Hypothalamus (tissue), 51 donors: ENCODE results near the gene SIX2.
"Not testable (repeated sequence)": the region's sequence is repeated elsewhere in the genome, so short reads cannot be mapped to it uniquely, and the experiment has no call there.

Source experiments
- DNase-seq, 51 donors: peaks; one replicate each; lab custom pipeline; 2025; lab: John Stamatoyannopoulos, UW

The SIX2 gene

DNA sequence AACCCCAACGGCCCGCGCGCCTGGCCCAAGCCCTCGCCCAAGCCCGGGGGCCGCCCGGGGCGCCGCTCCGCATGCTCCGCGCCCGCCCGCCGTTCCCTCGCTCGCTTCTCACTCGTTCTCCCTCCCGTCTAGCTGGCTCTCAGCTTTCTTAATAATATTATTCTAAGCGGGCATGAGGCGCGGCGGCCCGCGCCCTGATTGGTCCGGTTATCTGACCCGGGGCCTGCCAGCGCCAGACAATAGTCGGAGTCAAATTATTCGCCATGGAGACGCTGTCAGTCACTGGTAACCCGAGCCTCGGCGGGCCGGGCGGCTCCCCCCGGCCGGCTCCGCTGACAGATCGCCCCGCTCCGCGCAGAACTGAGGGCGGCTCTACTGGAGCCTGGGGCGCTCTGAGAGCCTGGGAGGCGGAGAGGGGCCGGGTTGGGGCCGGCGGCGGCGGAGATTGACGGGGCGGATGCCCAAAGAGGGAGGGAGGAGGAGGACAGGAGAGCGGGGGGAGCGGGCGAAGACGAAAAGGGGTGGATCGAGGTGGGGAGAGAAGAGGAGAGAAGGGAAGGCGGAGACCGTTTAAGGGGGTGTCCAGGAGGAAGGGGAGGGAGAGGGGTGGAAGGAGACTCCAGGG lies at the start of gene SIX2:
TSS of gene SIX2 (minus strand) at position 150 of the 625 bp plus-strand sequence. CDS start 342 bp downstream, outside the sequence.
- DNase-seq: peak in 22 of 51 donors; percentile 4 to 76 (median 36)

DNA sequence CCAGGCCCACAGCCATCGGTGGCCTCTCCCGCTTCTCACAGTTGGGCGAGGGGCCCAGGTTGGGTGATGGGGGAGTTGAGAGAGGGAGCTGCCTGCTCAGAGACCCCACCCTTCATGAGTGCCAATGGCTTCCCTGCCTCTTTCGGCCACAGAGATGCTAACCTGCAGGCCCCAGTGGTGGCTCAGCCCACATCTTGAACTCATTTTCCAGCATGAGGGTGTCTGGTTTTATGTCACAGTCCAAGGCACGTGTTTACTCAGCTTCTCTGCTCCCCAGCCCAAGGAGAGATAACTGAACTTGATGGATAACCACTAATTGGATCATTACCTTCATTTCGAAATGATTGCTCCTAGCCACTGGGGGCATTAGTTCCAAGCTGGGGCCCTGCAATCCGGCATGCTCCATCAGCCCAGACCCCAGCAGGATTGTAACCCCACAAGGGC lies 45.9 kb upstream of the SIX2 start:
- no peak for DNase-seq

DNA sequence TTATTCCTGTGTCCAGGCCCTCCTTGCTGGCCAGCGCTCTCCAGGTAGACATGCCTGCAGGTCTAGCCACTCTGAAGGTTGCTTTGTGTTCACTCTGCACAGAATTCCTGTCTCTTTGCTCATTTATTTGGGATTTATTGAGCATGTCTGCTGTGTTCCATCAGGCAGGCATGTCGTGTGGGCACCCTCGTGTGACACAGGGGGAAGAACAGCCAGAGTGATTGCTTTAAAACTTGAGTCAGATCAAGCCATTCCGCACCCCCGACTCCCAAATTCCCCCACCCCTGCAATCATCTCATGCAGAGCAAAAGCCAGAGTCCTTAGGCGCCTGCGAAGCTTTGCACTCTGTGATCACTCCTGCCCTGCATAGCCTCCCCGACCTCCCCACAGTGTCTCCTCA lies 44.7 kb upstream of the SIX2 start:
- DNase-seq: no peak

GRCh38 chr2:45052388-45052928 lies 43.2 kb upstream of the SIX2 start:
- no peak for DNase-seq

DNA sequence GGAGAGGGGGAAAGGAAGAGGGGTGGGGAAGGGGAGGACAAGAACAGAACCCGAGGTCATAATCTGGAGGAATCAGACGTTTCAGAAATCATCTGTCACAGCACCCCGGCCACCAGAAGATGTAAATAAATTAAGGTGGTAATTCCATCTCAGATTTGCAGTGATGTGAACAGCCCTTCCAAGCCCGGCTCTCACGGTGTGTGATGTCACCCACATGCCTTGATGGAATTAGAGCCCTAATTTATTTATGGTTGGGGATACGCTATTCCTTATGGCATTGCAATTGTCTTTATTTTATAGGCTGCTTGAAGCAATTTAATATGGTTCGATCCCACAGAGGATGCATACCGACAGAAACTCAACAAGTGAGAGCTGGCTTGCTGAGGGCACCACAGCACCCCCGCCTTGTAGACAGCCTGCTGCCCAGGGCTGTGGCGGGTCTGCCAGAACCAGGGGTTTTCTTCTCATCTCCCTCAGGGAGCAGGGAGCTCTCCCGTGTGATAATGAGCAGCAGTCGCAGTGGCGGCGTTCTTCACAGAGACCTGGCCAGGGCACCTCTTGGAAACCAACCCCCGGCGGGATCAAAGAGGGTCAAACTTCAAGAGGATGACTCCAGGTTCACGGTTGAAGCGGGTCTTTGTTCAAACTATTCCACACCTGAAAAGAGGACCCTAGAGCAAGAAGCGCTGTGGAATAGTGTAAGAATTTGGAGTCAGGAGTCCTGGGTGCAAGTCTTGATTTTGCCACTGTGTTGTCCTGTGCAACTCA lies 40.5 kb upstream of the SIX2 start:
- DNase-seq: no peak

GRCh38 chr2:45047301-45047700 lies 38.0 kb upstream of the SIX2 start:
- DNase-seq: no peak

- DNase-seq: no peak
Measured at GRCh38 chr2:45046786-45047185, 37.5 kb upstream of the SIX2 start.

DNA sequence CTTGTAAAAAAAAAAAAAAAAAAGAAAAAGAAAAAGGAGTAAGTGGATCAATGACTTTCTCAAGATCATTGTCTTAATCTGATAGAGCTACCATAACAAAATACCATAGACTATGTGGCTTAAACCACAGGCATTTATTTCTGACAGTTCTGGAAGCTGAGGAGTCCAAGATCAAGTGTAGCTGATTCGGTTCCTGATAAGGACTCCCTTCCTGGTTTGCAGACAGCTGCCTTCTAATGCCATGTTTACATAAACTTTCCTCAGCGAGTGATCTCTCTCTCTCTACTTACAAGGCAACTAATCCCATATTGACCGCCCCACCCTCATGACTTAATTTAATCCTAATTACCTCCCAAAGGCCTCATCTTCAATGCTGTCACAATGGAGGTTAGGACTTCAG lies 36.5 kb upstream of the SIX2 start:
- DNase-seq: no peak

DNA sequence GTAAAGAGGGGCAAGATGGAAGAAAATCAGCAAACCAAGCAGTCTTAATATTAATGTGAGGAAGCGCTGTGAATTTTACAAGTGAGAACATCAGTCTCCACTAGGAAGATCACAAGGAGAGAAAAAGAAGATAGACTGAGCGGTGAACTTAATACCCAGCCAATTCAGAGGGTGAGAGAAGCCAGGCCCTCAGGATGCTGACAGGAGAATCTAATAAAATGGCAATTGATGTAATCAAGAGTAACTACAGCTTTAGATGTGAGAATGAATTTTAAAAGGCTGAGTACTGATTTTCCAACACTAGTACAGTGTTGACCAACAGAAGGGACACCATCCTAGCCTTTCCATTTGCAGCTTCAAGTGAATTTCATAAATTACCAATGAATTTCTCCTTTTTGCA lies 35.7 kb upstream of the SIX2 start:
- no peak for DNase-seq

DNA sequence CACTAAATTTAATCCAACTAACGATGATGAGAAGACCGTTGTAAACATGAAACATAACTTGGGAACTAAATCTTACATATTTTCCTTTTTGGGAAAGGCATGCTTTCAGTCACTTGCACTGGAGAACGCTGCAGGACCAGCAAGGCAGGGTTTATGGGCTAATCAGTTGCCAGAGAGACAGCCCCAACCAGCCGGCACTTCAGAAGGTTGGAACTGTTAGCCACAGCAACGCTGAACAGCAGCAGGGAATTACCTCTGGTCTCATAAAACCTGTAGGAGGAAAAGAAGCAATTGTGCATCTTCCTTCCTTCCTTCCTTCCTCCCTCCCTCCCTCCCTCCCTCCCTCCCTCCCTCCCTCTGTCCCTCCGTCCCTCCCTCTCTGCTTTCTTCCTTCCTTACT lies 33.9 kb upstream of the SIX2 start:
- DNase-seq: no peak

DNA sequence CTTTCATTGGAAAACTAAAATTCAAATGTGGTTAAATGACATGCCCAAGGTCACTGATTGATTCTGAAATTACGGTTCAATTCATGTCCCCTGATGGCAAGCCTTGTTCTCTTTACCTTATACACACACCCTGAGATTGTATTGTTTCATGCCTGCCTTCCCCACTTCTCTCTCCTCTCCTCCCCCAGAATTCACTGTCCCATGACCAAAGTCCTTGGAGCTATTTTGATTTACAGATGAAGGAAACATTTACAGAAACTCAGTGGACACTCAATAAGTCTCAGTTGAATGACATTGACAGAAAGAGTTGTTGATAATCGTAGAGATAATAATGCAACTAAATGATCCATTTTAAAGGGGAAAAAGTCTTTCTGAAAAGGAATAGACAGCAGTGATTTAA lies 33.1 kb upstream of the SIX2 start:
- DNase-seq: no peak

DNA sequence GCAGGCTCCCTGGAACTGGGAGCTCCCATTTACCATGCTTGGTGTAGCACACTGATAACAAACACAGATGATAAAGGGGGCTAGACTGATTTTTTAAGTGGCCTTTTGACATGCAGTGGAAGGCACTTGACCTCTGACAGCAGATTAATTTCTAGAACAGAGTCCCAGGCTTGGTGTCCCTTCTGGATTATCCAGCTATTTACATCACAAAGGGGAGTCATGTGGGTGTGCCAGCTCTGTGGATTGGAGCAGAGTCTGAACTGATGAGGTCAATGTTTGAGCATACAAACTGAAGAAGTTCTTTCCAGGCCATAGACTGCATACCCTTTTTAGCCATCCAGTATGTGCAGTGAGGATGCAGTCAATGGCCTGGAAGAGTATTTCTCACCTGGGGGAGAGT lies 31.5 kb upstream of the SIX2 start:
- no peak for DNase-seq

DNA sequence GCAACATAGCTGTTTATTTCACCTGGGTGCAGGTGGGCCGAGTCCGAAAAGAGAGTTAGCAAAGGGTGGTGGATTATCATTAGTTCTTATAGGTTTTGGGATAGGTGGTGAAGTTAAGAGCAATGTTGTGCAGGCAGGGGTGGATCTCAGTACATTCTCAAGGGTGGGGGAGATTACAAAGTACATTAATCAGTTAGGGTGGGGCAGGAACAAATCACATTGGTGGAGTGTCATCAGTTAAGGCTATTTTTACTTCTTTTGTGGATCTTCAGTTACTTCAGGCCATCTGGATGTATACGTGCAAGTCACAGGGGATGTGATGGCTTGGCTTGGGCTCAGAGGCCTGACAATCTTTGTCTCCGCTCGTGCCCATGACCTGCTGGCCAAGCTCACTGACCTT lies 30.6 kb upstream of the SIX2 start:
- DNase-seq: not testable (repeated sequence)

DNA sequence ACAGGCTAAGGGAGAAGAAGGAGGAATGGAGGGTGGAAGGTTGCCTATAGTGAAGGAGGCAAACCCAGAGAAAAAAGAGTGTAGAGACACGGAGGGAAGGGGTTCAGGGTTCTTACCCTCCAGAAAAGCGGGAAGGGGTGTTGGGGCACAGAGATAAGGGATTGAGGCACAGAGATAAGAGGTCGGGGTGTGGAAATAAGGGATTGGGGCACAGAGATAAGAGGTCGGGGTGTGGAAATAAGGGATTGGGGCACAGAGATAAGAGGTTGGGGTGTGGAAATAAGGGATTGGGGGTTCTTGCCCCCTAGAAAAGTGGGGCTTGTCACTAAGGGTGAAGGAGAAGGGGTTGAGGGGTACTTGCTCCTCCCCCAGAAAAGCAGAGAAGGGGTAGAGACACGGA lies 29.6 kb upstream of the SIX2 start:
- DNase-seq: not testable (repeated sequence)

DNA sequence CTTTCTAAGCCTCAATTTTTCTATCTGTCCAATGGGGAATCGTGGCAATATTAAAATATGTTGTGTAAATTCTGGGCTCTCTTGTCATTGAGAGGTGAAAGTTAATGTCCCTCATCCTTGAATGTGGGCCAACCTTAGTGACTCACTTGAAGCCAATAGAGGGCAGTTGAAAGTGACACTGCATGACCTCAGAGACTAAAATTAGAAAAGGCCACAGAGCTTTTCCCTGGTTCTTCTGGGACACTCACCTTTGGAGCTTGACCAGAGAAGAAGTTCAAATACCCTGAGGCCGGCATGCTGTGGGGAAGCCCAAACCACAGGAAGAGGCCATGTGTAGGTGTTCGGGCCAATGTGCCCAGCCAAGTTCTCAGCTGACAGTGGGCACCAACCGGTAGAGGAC lies 24.1 kb upstream of the SIX2 start:
- DNase-seq: no peak

DNA sequence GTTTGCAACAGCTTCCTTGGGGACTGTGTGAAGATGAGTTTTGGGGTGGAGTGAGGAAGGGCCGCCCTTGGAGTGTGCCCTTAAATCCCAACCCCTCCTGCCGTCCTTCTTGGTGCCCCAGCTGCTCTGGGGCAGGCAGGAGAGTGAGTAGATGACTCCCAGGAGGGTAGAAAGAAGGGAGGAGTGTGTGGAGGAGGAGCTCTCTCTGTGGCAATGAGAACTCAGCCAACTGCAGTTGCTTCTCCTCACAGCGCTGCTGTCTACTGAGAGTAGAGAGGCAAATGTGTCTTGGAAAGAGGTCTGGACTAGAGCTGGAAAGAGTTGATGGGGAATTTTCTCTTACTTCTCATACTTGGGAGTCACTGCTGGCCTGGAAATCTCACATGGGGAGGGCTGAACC lies 21.8 kb upstream of the SIX2 start:
- no peak for DNase-seq

DNA sequence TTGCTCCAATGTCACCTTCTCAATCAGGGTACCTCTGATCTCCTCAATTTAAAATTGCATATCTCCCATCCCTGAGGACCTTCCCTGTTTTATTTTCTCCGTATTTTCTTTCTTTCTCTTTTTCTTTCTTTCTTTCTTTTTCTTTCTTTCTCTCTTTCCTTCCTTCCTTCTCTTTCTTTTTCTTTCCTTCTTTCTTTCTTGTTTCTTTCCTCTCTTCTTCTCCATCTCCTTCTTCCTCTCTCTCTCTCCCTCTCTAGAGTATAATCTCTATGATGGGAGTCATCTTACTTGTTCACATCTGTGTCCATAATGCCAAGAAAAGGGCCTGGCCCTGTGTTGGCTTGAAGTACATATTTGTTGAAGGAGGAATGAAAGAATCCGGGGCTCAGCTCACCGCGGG lies 21.3 kb upstream of the SIX2 start:
- no peak for DNase-seq

DNA sequence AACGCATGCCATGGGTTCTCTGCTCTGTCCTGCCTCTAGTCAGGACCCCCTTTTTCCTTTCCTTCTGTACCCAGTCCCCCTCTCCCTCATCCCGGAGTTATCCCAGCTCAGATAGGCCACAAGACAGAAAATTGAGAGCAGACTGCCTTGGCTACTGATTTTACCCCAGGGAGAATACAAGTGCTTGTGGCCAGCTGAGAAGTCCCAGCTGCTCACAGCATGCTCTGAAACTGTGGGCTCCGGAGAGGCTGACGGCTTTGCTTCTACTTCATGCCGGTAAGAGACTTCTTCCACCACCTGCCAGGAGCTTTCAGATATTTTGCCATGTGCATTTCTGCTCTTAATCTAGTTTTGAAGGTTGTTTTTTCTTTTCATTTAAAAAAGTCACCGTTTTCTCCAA lies 20.0 kb upstream of the SIX2 start:
- no peak for DNase-seq

DNA sequence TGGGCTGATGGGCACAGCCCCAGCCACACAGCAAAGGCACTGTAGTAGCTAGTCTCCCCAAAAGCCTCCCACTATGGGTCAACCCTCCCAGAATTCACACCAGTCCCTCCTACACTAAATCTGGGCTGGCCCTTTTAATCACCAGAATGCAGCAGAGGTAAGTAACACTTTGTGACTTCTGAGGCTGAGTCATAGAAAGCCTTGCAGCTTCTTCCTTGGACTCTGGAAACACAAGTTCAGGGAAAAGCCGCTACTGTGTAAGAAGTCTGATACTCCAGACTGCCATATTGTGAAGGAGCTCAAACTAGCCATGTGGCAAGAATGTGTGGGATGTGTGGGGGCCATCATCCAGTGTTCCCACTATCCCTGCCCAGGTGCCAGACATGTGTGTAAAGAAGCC lies 19.0 kb upstream of the SIX2 start:
- DNase-seq: no peak

DNA sequence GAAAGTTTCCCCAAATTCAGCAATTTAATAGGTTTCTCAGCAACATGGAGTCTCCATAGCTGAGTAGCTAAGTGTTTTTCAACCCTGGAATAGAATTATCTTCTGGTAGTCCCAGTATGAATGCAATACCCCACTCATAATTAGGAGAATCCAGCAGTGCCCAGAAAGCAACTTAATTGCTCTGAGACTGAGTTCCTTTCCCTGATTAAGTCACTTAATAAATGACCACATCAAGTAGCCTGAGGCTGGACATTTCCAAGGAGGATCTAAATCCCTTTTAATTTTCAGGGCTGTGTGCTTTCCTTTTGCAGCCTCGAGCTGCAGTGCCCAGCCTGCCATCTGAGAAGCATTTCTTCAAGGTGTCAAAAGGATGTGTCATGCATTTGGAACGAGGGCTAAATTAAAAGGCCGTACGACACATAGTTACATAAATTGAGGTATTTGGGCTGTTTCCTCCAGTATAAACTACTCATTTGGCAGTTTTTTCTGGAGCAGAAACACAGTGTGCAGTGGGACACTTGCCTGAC lies 17.7 kb upstream of the SIX2 start:
- no peak for DNase-seq

- peak in 4 of 51 donors; percentile 5 to 71 (median 22) for DNase-seq
Measured at GRCh38 chr2:45024600-45025291, 15.5 kb upstream of the SIX2 start.
